GM23338 (cell line): ENCODE results near the gene RNF187. TPM values are rescaled to one million over a fixed set of nuclear protein-coding genes. Genes with fewer than 3 reads are reported as not detected.

Experiments
- ATAC-seq: fragments of 200-7000 bp; cut with Tn5 transposase; 3 replicates; pipeline ENCODE4 v1.9.1; 2020
- DNase-seq: peaks from one replicate; pipeline ENCODE4 v3.0.0-alpha.2; 2015; ENCODE audit warnings: low spot score
- H2AFZ ChIP-seq: fragments of 200-600 bp; sonication (generic); 2 replicates; pipeline ENCODE4 v1.8.0; 2016; ENCODE audit warnings: antibody characterized with exemption, mild to moderate bottlenecking, moderate library complexity
- H3F3A ChIP-seq: fragments of 200-600 bp; sonication (generic); replicated peaks from 2 replicates; pipeline ENCODE4 v1.8.0; 2017; ENCODE audit warnings: antibody characterized with exemption, mixed run types, low read depth
- H3K27ac ChIP-seq: fragments of 200-600 bp; sonication (generic); 2 replicates; pipeline ENCODE4 v1.6.1; 2016; ENCODE audit warnings: low read depth
- H3K27me3 ChIP-seq: fragments of 200-600 bp; sonication (generic); 2 replicates; pipeline ENCODE4 v1.8.0; 2016; ENCODE audit warnings: mild to moderate bottlenecking, mixed run types, moderate library complexity; ENCODE audit not compliant: insufficient read depth
- H3K36me3 ChIP-seq: fragments of 200-600 bp; sonication (generic); 2 replicates; pipeline ENCODE4 v1.8.0; 2016; ENCODE audit warnings: mild to moderate bottlenecking; ENCODE audit not compliant: insufficient read depth
- H3K4me1 ChIP-seq: fragments of 200-600 bp; sonication (generic); 2 replicates; pipeline ENCODE4 v1.8.0; 2016; ENCODE audit warnings: mild to moderate bottlenecking, moderate library complexity; ENCODE audit not compliant: insufficient read depth
- H3K4me2 ChIP-seq: fragments of 200-600 bp; sonication (generic); 2 replicates; pipeline ENCODE4 v1.7.1; 2017; ENCODE audit warnings: mixed run types
- H3K4me3 ChIP-seq: fragments of 200-600 bp; sonication (generic); 2 replicates; pipeline ENCODE4 v1.6.1; 2016; ENCODE audit warnings: mixed run types
- H3K79me2 ChIP-seq: fragments of 200-600 bp; sonication (generic); replicated peaks from 2 replicates; pipeline ENCODE4 v1.8.0; 2017; ENCODE audit warnings: mild to moderate bottlenecking; ENCODE audit not compliant: insufficient read depth
- H3K9me2 ChIP-seq: fragments of 200-600 bp; sonication (generic); 2 replicates; pipeline ENCODE4 v1.8.0; 2017; ENCODE audit not compliant: insufficient read depth
- H4K20me1 ChIP-seq: fragments of 200-600 bp; sonication (generic); replicated peaks from 2 replicates; pipeline ENCODE4 v1.8.0; 2017; ENCODE audit warnings: mild to moderate bottlenecking; ENCODE audit not compliant: insufficient read depth
- H3K27ac Mint-ChIP-seq: 2 replicates; pipeline ENCODE4 v1.8.0; 2020; ENCODE audit warnings: inconsistent platforms, mild to moderate bottlenecking, moderate library complexity, mixed read lengths
- H3K27me3 Mint-ChIP-seq: 3 replicates; pipeline ENCODE4 v1.8.0; 2022; ENCODE audit warnings: low read depth, mild to moderate bottlenecking, moderate library complexity, mixed read lengths, inconsistent platforms; ENCODE audit not compliant: insufficient read depth, poor library complexity
- H3K36me3 Mint-ChIP-seq: 3 replicates; pipeline ENCODE4 v1.8.0; 2021; ENCODE audit warnings: low read depth, mild to moderate bottlenecking, inconsistent platforms, moderate library complexity, mixed read lengths
- H3K4me1 Mint-ChIP-seq: 3 replicates; pipeline ENCODE4 v1.8.0; 2020; ENCODE audit warnings: mild to moderate bottlenecking, inconsistent platforms, mixed read lengths
- H3K4me3 Mint-ChIP-seq: 3 replicates; pipeline ENCODE4 v1.8.0; 2021; ENCODE audit warnings: moderate library complexity, mild to moderate bottlenecking, inconsistent platforms, mixed read lengths
- H3K9me3 Mint-ChIP-seq: 3 replicates; pipeline ENCODE4 v1.8.0; 2020; ENCODE audit warnings: moderate library complexity, mild to moderate bottlenecking, inconsistent platforms, mixed read lengths
- CREB1 ChIP-seq: fragments of 250-450 bp; sonication (Bioruptor Pico); IDR thresholded peaks from 2 replicates; pipeline ENCODE4 v1.5.0; 2020; ENCODE audit warnings: low read depth, mild to moderate bottlenecking, moderate library complexity
- ETS1 ChIP-seq: IDR thresholded peaks from 2 replicates; pipeline ENCODE4 v1.6.1; 2016; ENCODE audit warnings: antibody characterized with exemption
- EZH2 ChIP-seq: fragments of 200-600 bp; sonication (generic); IDR thresholded peaks from one replicate; pipeline ENCODE4 v1.8.0; 2017; ENCODE audit warnings: antibody characterized with exemption, mild to moderate bottlenecking, low read depth; ENCODE audit not compliant: unreplicated experiment
- EZH2phosphoT487 ChIP-seq: fragments of 200-600 bp; sonication (generic); IDR thresholded peaks from one replicate; pipeline ENCODE4 v1.8.1; 2018; ENCODE audit warnings: antibody characterized with exemption; ENCODE audit not compliant: unreplicated experiment
- JUNB ChIP-seq: IDR thresholded peaks from one replicate; pipeline ENCODE4 v1.6.1; 2016; ENCODE audit warnings: antibody characterized with exemption; ENCODE audit not compliant: unreplicated experiment
- NANOG ChIP-seq: IDR thresholded peaks from 2 replicates; pipeline ENCODE4 v1.6.1; 2016; ENCODE audit warnings: antibody characterized with exemption, borderline replicate concordance
- POLR2AphosphoS5 ChIP-seq: IDR thresholded peaks from 2 replicates; pipeline ENCODE4 v1.6.1; 2016; ENCODE audit warnings: antibody characterized with exemption, low read depth
- REST ChIP-seq: IDR thresholded peaks from one replicate; pipeline ENCODE4 v1.6.1; 2018; ENCODE audit warnings: antibody characterized with exemption; ENCODE audit not compliant: unreplicated experiment
- ZNF114 ChIP-seq: fragments of 250-450 bp; sonication (Bioruptor Pico); IDR thresholded peaks from 2 replicates; pipeline ENCODE4 v1.5.0; 2020; ENCODE audit warnings: mild to moderate bottlenecking, moderate library complexity
- ZNF331 ChIP-seq: fragments of 250-450 bp; sonication (Bioruptor Pico); IDR thresholded peaks from 2 replicates; pipeline ENCODE4 v1.5.0; 2020; ENCODE audit warnings: low read depth, mild to moderate bottlenecking, moderate library complexity
- ZNF462 ChIP-seq: fragments of 250-450 bp; sonication (Bioruptor Pico); IDR thresholded peaks from 2 replicates; pipeline ENCODE4 v1.5.0; 2020; ENCODE audit warnings: mild to moderate bottlenecking, moderate library complexity
- polyA plus RNA-seq: library from polyadenylated mRNA; unstranded; fragments of >200 nt; fragmentation: Nextera tagmentation; extraction: Ambion mirVana; gene quantifications from 2 replicates; pipeline ENCODE4 v1.2.1, GENCODE V29; 2016
- total RNA-seq: library from RNA; depleted of rRNA; stranded (reverse); fragments of >200 nt; shearing (Covaris generic); gene quantifications from 2 replicates; pipeline ENCODE4 v1.2.3, GENCODE V29; 2014

The RNF187 gene
- total and polyA plus RNA-seq, 2 experiments from 2014 or later, result 24.8 to 55.3 TPM

GRCh38 chr1:228496084-228496483 is 8.9 kb downstream of the RNF187 start:
- H3K4me1 Mint-ChIP-seq, result peaks cover 19% of the 10 kb centered on the region
- Histone ChIP-seq H3K79me2 (no peaks in the 10 kb centered on the region), H3K27ac (no peak overlapping the region), H4K20me1 (peaks cover 7% of the 10 kb centered on the region; the same call in 1 of the 2 replicates), H3K36me3 (no peaks in the 10 kb centered on the region), H3K27me3 (peaks cover 24% of the 10 kb centered on the region), H2AFZ (no peak overlapping the region), H3K4me3 (no peak overlapping the region), H3F3A (no peaks in the 10 kb centered on the region), H3K9me2 (no peaks in the 10 kb centered on the region), H3K4me1 (peaks cover 14% of the 10 kb centered on the region), H3K4me2 (no peak overlapping the region)
- no peak for ATAC-seq
- H3K9me3 Mint-ChIP-seq, result no peaks in the 10 kb centered on the region
- H3K36me3 Mint-ChIP-seq, result peaks cover 24% of the 10 kb centered on the region
- H3K27ac Mint-ChIP-seq, result no peak overlapping the region
- no peak for DNase-seq
- no peak for TF ChIP-seq NANOG
- no peak for TF ChIP-seq POLR2AphosphoS5
- TF ChIP-seq CREB1, result no peak
- TF ChIP-seq ETS1, result no peak
- no peak for TF ChIP-seq EZH2
- no peak for TF ChIP-seq ZNF114 (CRISPR knock-in tag)
- TF ChIP-seq ZNF462 (CRISPR knock-in tag), result no peak
- no peak for TF ChIP-seq ZNF331 (CRISPR knock-in tag)
- no peak for TF ChIP-seq JUNB
- TF ChIP-seq REST, result no peak
- TF ChIP-seq EZH2phosphoT487, result no peak
- H3K27me3 Mint-ChIP-seq, result peaks cover 14% of the 10 kb centered on the region
- no peak overlapping the region for H3K4me3 Mint-ChIP-seq
